Neural progenitor cell (in vitro differentiated cells): Measurements from ENCODE around the gene FRMPD2.

Experiments
- CTCF ChIP-seq: fragments of 200-600 bp; sonication (generic); IDR thresholded peaks from 2 replicates; pipeline ENCODE4 v1.5.1; 2017; ENCODE audit warnings: antibody characterized with exemption, mild to moderate bottlenecking
- EZH2 ChIP-seq: fragments of 200-600 bp; sonication (generic); IDR thresholded peaks from 2 replicates; pipeline ENCODE4 v1.6.1; 2017; ENCODE audit warnings: antibody characterized with exemption, mild to moderate bottlenecking, moderate library complexity
- EZH2phosphoT487 ChIP-seq: fragments of 200-600 bp; sonication (generic); IDR thresholded peaks from 2 replicates; pipeline ENCODE4 v1.6.1; 2017; ENCODE audit warnings: antibody characterized with exemption

- TF ChIP-seq CTCF (no peak), EZH2 (no peak), EZH2phosphoT487 (no peak)
These were observed 33.2 kb downstream of the FRMPD2 start for GRCh38 chr10:48241332-48241731.
